GM21717 (cell line): ENCODE results near the gene CALML5.

Source experiments
- ATAC-seq: cut with Tn5 transposase; IDR thresholded peaks from one replicate; pipeline ENCODE4 v1.9.1; 2021; ENCODE audit warnings: mild to moderate bottlenecking, moderate library complexity; ENCODE audit not compliant: unreplicated experiment

CALML5 gene

GRCh38 chr10:5502571-5503476 lies 3.5 kb upstream of the CALML5 start:
- no peak for ATAC-seq

- no peak for ATAC-seq
Observed at GRCh38 chr10:5502061-5502521, 2.7 kb upstream of the CALML5 start.

- no peak for ATAC-seq
Observed at GRCh38 chr10:5500910-5501309, 1.5 kb upstream of the CALML5 start.

GRCh38 chr10:5500162-5500670 lies 846 bp upstream of the CALML5 start:
- ATAC-seq, result no peak

- ATAC-seq, result no peak
Observed at GRCh38 chr10:5498791-5499492, 428 bp downstream of the CALML5 start.

- ATAC-seq, result no peak
Observed at GRCh38 chr10:5497948-5498730, 1.2 kb downstream of the CALML5 start.

- no peak for ATAC-seq
Observed at GRCh38 chr10:5497289-5497688, 2.1 kb downstream of the CALML5 start.

GRCh38 chr10:5496261-5497250 lies 2.8 kb downstream of the CALML5 start:
- no peak for ATAC-seq

GRCh38 chr10:5494611-5495010 lies 4.8 kb downstream of the CALML5 start:
- no peak for ATAC-seq

- ATAC-seq, result no peak
Observed at GRCh38 chr10:5493691-5494090, 5.7 kb downstream of the CALML5 start.

GRCh38 chr10:5492929-5493576 lies 6.3 kb downstream of the CALML5 start:
- ATAC-seq, result no peak

- ATAC-seq, result no peak
Observed at GRCh38 chr10:5492322-5492855, 7.0 kb downstream of the CALML5 start.

- ATAC-seq, result no peak
Observed at GRCh38 chr10:5491477-5491876, 7.9 kb downstream of the CALML5 start.

GRCh38 chr10:5490698-5491464 lies 8.5 kb downstream of the CALML5 start:
- ATAC-seq, result no peak

GRCh38 chr10:5490032-5490431 lies 9.3 kb downstream of the CALML5 start:
- no peak for ATAC-seq

GRCh38 chr10:5488272-5489161 lies 10.9 kb downstream of the CALML5 start:
- no peak for ATAC-seq

GRCh38 chr10:5486853-5487235 lies 12.5 kb downstream of the CALML5 start:
- no peak for ATAC-seq
